Stimulated activated CD4-positive, alpha-beta T cell treated with anti-CD3 and anti-CD28 coated beads, Interleukin-2, amount 100 ng/mL, for 48 hours (primary cell): ENCODE results near the gene HGS.

ENCODE experiments used
- DNase-seq, 2 donors: peaks; one replicate each; pipeline ENCODE4 v3.0.0-alpha.2; 2020

HGS gene

DNA sequence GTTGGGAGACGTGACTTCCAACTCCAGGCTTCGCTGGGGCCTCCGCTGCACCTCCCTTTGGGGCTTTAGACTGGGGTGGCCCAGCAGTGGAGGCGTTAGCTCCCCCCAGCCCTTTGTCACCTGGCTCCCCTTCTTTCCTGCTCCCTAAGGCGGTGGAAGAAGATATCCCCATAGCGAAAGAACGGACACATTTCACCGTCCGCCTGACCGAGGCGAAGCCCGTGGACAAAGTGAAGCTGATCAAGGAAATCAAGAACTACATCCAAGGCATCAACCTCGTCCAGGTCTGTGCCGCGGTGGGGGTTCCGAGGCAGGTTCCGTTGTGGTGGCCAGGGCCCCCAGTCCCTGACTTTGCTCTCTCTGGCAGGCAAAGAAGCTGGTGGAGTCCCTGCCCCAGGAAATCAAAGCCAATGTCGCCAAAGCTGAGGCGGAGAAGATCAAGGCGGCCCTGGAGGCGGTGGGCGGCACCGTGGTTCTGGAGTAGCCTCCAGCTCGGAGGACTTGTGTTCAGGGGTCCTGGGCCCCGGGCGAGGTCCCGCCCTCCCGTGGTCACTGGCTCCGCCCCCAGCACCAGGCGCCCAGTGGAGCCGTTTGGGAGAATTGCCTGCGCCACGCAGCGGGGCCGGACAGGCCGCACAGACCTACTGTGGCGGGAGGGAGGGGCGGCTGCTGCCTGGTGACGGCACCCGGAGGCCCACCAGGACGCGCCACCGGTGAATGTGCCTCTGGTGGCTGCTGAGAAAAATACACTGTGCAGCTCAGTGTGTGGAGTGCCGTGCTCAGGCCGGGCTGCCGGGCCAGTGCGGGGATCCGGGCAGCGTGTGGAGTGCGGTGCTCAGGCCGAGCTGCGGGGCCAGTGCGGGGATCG lies 23.2 kb downstream of the HGS start:
- no peak for DNase-seq

- no peak for DNase-seq
These were observed 24.2 kb downstream of the HGS start for GRCh38 chr17:81707725-81708646.

- no peak for DNase-seq
These were observed 25.0 kb downstream of the HGS start for GRCh38 chr17:81708739-81709185.

DNA sequence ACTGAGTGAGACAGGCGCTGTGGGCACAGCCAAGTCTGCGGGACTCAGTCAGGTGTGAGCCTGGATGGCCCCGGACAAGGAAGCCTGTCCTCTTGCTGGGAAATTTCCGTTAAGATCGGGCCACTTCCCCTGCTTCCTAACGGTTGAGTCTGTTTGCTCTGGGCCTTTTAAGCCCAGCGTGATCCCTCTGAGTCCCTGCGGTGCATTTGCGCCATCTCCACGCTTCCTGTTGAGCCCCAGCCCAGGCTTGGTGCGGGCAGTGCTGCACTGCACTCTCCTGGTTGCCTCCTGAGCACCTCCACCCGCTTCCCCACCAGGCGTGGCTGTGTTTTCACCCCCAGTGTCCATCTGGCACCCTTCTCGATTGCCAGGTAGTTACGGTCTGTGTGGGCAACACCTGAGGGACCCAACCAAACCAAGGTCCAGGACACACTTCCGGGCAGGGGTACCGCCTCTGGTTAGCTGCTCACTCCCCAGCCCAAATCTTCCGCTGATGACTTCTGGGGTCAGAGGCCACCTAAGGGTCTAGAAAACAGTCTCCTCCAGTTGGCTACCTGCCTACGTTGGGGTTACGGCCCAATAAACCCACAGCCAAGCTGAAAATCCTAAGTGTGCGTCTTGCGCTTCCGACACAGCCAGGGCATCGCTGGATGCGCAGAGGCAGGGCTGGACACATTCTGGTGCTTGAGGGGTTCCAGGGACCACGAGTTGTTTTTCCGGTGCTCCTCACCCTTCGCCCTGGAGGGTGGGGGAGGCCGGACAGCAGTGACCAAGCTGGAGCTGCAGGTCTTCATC lies 26.9 kb downstream of the HGS start:
- DNase-seq, result no peak

DNA sequence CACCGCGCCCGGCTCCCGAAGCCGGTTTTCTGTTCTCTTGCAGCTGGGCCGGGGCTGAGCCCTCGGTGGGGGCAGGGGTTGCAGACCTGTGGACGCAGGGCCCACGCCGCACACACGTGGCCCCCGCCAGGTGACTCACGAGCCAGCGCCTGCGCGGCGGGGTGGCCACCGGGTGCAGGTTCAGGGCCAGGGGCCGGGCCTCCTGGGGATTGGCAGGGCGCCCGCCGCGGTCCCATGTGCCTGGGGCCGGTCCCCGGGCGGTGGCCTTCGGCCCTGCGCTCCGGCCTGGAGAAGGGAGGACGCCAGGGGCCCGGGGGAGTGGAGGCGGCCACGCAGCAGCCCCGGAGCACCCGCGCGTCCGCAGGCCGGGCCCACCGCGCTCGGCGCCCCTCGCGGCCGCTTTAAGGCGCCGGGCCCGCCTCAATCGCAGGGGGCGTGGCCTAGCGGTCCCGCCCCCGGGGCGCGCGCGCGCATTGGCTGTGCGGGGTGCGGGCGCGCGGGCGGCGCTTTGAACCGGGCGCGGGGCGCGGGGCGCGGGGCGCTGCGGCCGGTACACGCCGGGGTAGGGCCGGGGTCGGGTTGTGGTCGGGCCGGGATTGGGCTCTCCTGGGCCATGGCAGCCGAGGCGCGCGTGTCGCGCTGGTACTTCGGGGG lies 28.1 kb downstream of the HGS start, which contains the start of gene SLC25A10:
TSS of gene SLC25A10 (plus strand) at position 471 of the 654 bp plus-strand sequence. CDS start at position 614, 143 bp downstream.
- peak; percentile 74 to 79 for DNase-seq

DNA sequence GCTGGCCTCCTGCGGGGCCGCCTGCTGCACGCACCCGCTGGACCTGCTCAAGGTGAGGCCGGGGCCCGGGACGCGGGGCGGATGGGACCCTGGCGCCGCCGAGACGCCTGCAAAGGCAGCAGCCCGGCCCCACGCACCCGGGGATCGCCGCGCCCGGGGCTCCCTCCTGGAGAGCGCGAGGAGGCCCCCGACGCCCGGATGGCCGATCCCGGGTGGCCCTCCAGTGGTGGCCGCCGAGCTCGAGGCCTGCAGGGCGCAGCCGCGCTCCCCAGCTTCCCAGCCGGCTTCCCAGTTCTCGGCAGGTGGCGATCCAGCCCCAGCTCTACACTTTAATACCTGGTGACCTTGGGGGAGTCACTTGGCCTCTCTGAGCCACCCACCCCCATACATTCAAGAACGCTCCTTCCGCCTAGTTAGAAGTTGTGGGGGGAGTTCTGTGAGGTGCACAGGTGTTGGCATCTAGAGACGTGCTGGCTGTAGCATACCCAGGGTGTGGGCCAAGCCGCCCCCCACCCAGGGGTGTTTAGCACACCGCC lies 28.7 kb downstream of the HGS start:
- peak in 1 of 2 donors; percentile 20 for DNase-seq

DNA sequence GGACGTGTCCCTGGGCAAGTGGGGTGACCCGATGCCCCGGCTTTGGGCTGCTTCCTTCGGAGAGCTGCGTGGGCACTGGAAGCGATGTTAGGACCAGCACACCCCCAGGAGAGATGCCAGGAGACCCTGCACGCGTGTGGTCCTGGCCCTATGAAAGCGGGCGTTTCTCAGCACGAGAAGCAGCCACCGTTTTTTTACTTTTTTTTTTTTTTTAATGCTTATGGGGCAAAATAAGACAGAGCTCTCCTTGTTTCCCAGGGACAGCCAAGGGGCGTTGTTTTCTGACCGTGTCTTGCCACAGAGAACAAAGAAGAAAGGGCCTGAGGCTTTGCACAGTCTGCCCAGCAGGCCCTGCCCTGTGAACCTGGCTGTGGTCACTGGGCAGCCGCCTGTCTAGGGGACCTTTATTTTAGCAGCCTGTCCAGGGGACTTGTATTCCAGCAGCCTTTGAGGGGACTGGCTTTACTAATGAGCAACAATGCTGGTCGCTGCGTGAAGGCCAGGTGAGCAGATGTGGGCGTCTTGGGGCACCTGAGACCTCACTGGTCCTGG lies 29.3 kb downstream of the HGS start:
- no peak for DNase-seq

DNA sequence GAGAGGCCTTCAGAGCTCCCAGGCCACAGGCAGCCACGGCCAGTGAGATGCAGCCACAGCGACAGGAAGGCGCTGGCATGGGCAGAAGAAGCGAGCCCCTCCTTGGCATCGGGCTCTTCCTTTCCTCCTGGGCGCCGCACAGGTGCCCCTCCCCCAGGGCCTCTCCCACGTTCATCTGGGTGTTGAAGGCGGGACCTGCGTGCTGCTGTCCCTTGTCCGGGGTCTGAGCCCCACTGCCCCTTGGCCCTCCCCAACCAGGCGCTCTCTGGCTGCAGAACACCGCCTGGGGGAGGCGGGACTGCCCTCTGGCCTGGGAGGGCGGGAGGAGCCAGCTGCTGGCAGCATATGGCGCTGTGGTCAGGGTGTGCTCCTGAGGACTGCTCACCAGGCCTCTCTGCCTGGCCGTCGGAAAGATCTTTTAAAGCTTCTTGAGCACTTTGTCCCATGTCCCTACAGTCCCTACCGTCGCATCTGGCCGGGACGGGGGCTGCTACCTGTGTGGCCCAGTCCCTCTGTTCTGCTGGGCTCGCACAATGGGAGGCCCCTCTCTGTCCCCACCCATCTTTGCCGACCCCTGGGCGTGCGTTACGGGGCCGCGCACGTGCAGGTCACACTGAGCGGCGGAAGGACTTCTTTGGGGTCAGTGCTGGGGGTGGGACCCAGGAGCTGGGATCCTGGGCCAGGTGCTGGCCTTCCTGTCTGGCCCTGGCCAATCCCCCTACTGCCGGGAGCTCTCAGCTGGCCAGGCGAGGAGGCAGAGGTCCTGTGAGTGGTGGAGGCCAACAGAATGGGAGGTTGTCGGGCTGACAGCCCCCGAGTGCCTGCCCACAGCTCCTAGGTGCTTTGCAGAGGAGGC lies 30.0 kb downstream of the HGS start:
- no peak for DNase-seq

- DNase-seq, result no peak
These were observed 30.7 kb downstream of the HGS start for GRCh38 chr17:81714412-81715106.

DNA sequence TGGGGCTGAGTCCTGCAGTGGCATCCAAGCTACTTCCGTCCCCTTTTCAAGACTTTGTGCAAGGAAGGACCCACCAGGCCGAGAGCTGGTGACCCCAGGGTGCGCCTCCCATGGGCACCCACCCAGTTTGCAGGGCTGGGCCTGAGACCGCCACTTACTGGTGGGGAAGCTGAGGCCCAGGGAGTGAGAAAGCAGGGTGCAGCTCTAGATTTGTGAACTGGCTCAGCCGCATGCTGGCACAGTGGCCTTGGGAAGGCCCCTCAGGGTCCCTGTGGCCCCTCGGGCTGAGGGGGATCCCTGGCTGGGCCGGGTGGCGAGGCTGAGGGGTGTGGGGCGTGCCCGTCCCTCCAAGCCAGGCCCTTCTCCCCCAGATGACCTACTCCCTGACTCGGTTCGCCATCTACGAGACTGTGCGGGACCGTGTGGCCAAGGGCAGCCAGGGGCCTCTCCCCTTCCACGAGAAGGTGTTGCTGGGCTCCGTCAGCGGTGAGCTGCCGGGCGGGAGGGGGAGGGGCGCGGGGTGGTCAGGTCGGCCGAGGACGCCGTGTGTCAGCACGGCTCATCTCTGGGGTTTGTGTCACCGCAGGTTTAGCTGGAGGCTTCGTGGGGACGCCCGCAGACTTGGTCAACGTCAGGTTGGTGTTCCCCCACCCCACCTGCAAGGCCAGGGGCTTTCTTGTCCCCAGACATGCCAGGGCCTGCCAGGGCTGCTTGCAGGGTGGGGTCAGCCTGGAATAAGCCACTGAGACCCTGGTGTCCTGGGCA lies 31.5 kb downstream of the HGS start:
- DNase-seq, result no peak

GRCh38 chr17:81715872-81716673 lies 32.3 kb downstream of the HGS start:
- DNase-seq, result no peak

DNA sequence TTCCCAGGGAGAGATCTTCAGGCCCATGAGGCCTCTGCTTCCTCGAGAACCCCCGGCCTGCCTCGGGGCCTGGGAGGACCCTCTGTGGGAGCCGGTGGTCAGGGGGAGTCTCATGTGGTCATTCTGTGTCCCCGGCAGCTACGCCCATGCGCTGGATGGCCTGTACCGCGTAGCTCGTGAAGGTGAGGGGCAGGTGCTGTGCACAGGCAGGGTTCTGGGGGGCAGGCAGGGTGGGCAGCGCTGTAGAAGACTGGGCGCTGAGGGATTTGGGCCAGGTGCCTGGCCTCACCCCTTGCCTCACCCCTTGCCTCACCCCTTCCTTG lies 32.8 kb downstream of the HGS start:
- no peak for DNase-seq

DNA sequence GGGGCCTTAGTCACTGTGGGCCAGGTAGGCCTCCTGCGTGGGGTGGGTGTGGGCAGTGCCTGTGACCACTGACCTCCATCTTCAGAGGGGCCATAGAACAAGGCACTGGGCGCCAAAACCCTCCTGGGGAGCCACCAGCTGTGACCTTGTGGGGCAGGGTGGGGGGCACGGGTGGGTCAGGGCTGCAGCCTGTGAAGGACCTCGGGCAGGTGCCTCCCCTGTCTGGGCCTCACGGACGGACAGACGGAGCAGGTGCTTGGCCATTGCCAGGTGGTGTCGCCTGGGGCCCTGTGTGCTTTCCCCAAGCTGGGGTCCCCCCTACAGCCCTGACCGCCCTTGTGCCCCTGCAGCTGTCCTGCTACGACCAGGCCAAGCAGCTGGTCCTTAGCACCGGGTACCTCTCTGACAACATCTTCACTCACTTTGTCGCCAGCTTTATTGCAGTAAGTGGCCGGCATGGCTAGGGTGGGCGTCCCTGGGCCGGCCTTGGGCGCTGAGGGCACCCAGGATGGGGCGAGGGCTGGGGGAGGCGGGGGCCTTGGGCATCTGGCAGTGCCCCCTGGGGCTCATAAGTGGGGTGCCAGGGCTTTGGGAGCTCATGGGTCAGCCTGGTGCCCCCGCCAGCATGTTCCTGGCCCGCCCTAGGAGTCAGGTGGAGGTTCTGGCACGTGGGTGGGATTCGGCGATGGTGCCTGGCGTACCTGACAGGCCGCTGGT lies 33.4 kb downstream of the HGS start:
- DNase-seq, result no peak

DNA sequence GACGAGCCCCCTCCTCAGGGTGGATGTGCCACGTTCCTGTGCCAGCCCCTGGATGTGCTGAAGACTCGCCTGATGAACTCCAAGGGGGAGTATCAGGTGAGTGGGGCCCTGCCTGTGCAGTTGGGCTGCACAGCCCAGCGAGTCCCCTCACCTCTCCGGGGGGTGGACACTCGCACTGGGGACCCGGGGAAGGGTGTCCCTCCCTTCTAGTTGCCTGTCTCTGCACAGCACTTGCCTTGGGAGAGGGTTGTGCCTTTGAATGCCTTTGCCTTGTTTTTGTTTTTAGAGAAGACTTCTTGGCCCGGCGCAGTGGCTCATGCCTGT lies 33.9 kb downstream of the HGS start:
- no peak for DNase-seq

- no peak for DNase-seq
These were observed 35.8 kb downstream of the HGS start for GRCh38 chr17:81719410-81720266.

GRCh38 chr17:81720267-81721071 lies 36.7 kb downstream of the HGS start:
- DNase-seq, result no peak
